HUES6 (cell line): ENCODE results near the gene SPINT2.

ENCODE experiments used
- H3K27ac ChIP-seq: 2 replicates; pipeline ENCODE4 v1.7.0; 2013; ENCODE audit warnings: low read depth, mild to moderate bottlenecking, low read length, inconsistent platforms
- H3K27me3 ChIP-seq: 2 replicates; pipeline ENCODE4 v1.6.1; 2013; ENCODE audit warnings: low read length; ENCODE audit not compliant: control insufficient read depth, insufficient read depth
- H3K36me3 ChIP-seq: 2 replicates; pipeline ENCODE4 v1.6.1; 2013; ENCODE audit warnings: low read length; ENCODE audit not compliant: control insufficient read depth, insufficient read depth
- H3K4me1 ChIP-seq: 2 replicates; pipeline ENCODE4 v1.6.1; 2013; ENCODE audit warnings: low read length; ENCODE audit not compliant: control insufficient read depth, insufficient read depth
- H3K4me3 ChIP-seq: 2 replicates; pipeline ENCODE4 v1.5.1; 2013; ENCODE audit warnings: low read depth, low read length
- H3K9ac ChIP-seq: one replicate; pipeline ENCODE4 v1.6.1; 2013; ENCODE audit warnings: mild to moderate bottlenecking, low read length
- H3K9me3 ChIP-seq: 2 replicates; pipeline ENCODE4 v1.6.1; 2013; ENCODE audit warnings: low read depth, low read length; ENCODE audit not compliant: control insufficient read depth, insufficient read depth

Gene SPINT2

GRCh38 chr19:38310986-38311385 lies 46.6 kb downstream of the SPINT2 start:
- no peak overlapping the region for H3K27ac ChIP-seq
- H3K36me3 ChIP-seq, result peaks cover 29% of the 10 kb centered on the region
- H3K4me3 ChIP-seq, result no peak overlapping the region

GRCh38 chr19:38315657-38316476 lies 51.5 kb downstream of the SPINT2 start, which contains the start of gene YIF1B:
TSS of gene YIF1B (minus strand) at chr19:38315947. CDS start at chr19:38315917, 30 bp downstream.
- H3K4me1 ChIP-seq, result peaks cover 20% of the 10 kb centered on the region

More at GRCh38 chr19:38310986-38311385, 46.6 kb downstream of the SPINT2 start:
- Histone ChIP-seq H3K27me3 (no peaks in the 10 kb centered on the region), H3K9me3 (no peaks in the 10 kb centered on the region), H3K4me1 (peaks cover 11% of the 10 kb centered on the region), H3K9ac (no peak overlapping the region)

GRCh38 chr19:38316477-38317067 lies 52.2 kb downstream of the SPINT2 start:
- Histone ChIP-seq H3K4me3 (peak overlapping the region; percentile 66), H3K27me3 (peaks cover 41% of the 10 kb centered on the region), H3K9ac (peak overlapping the region; percentile 76), H3K36me3 (no peaks in the 10 kb centered on the region), H3K27ac (peak overlapping the region; percentile 86; the same call in 1 of the 2 replicates), H3K9me3 (no peaks in the 10 kb centered on the region), H3K4me1 (peaks cover 20% of the 10 kb centered on the region)

More at GRCh38 chr19:38315657-38316476, 51.5 kb downstream of the SPINT2 start, which contains the start of gene YIF1B:
- H3K27me3 ChIP-seq, result peaks cover 36% of the 10 kb centered on the region
- H3K9me3 ChIP-seq, result no peaks in the 10 kb centered on the region
- peak within 1 kb of the TSS; percentile 86; the same call in 1 of the 2 replicates for H3K27ac ChIP-seq
- no peaks in the 10 kb centered on the region for H3K36me3 ChIP-seq
- peak within 1 kb of the TSS; percentile 98 for H3K4me3 ChIP-seq
- H3K9ac ChIP-seq, result peak within 1 kb of the TSS; percentile 81

GRCh38 chr19:38317104-38317612 lies 52.8 kb downstream of the SPINT2 start:
- Histone ChIP-seq H3K9ac (no peak overlapping the region), H3K4me3 (no peak overlapping the region), H3K9me3 (no peaks in the 10 kb centered on the region), H3K36me3 (no peaks in the 10 kb centered on the region), H3K27me3 (peaks cover 41% of the 10 kb centered on the region), H3K27ac (no peak overlapping the region), H3K4me1 (peaks cover 20% of the 10 kb centered on the region)

- Histone ChIP-seq H3K36me3 (no peaks in the 10 kb centered on the region), H3K4me1 (peaks cover 16% of the 10 kb centered on the region), H3K4me3 (no peak overlapping the region), H3K27ac (no peak overlapping the region), H3K27me3 (peaks cover 41% of the 10 kb centered on the region), H3K9ac (no peak overlapping the region), H3K9me3 (no peaks in the 10 kb centered on the region)
Observed at GRCh38 chr19:38318660-38319059, 54.3 kb downstream of the SPINT2 start.

GRCh38 chr19:38319421-38320258 lies 55.3 kb downstream of the SPINT2 start, which contains the start of gene KCNK6:
TSS of gene KCNK6 (plus strand) at chr19:38319845. CDS start at chr19:38319951, 106 bp downstream.
- Histone ChIP-seq H3K9me3 (no peaks in the 10 kb centered on the region), H3K36me3 (no peaks in the 10 kb centered on the region), H3K27me3 (peaks cover 41% of the 10 kb centered on the region), H3K4me3 (peak within 1 kb of the TSS; percentile 72), H3K9ac (peak within 1 kb of the TSS; percentile 17), H3K4me1 (peaks cover 13% of the 10 kb centered on the region; the same call in 1 of the 2 replicates), H3K27ac (no peak within 1 kb of the TSS)

- Histone ChIP-seq H3K27ac (no peak overlapping the region), H3K36me3 (peaks cover 5% of the 10 kb centered on the region; the same call in 1 of the 2 replicates), H3K4me1 (peaks cover 8% of the 10 kb centered on the region; the same call in 1 of the 2 replicates), H3K4me3 (peak overlapping the region; percentile 72; the same call in 1 of the 2 replicates), H3K9me3 (no peaks in the 10 kb centered on the region), H3K27me3 (peaks cover 41% of the 10 kb centered on the region), H3K9ac (no peak overlapping the region)
Observed at GRCh38 chr19:38320969-38321339, 56.6 kb downstream of the SPINT2 start.

- no peak overlapping the region for H3K9ac ChIP-seq
- peaks cover 11% of the 10 kb centered on the region; the same call in 1 of the 2 replicates for H3K36me3 ChIP-seq
- H3K27me3 ChIP-seq, result peaks cover 40% of the 10 kb centered on the region
- peaks cover 8% of the 10 kb centered on the region; the same call in 1 of the 2 replicates for H3K4me1 ChIP-seq
- no peak overlapping the region for H3K27ac ChIP-seq
- H3K9me3 ChIP-seq, result no peaks in the 10 kb centered on the region
- no peak overlapping the region for H3K4me3 ChIP-seq
Observed at GRCh38 chr19:38321646-38322196, 57.3 kb downstream of the SPINT2 start.

- Histone ChIP-seq H3K27me3 (peaks cover 31% of the 10 kb centered on the region), H3K36me3 (peaks cover 25% of the 10 kb centered on the region), H3K9me3 (no peaks in the 10 kb centered on the region), H3K27ac (no peak overlapping the region), H3K4me1 (peaks cover 8% of the 10 kb centered on the region; the same call in 1 of the 2 replicates), H3K4me3 (no peak overlapping the region), H3K9ac (no peak overlapping the region)
Observed at GRCh38 chr19:38323291-38323690, 58.9 kb downstream of the SPINT2 start.

- H3K4me3 ChIP-seq, result no peak overlapping the region
- peaks cover 19% of the 10 kb centered on the region for H3K27me3 ChIP-seq
- H3K9me3 ChIP-seq, result no peaks in the 10 kb centered on the region
- H3K36me3 ChIP-seq, result peaks cover 25% of the 10 kb centered on the region
- H3K9ac ChIP-seq, result no peak overlapping the region
- no peak overlapping the region for H3K27ac ChIP-seq
- peaks cover 1% of the 10 kb centered on the region; the same call in 1 of the 2 replicates for H3K4me1 ChIP-seq
Observed at GRCh38 chr19:38324431-38324830, 60.1 kb downstream of the SPINT2 start.
